ENCODE data around the gene FLVCR2. TPM values are rescaled to one million over a fixed set of nuclear protein-coding genes. Genes with fewer than 3 reads are reported as not detected.

Gene FLVCR2
- total and polyA plus RNA-seq, 2 of the 13 experiments (the other 11 are each of a cell fraction or from before 2014, with no cell fraction given): 9.9 to 10.5 TPM

DNA sequence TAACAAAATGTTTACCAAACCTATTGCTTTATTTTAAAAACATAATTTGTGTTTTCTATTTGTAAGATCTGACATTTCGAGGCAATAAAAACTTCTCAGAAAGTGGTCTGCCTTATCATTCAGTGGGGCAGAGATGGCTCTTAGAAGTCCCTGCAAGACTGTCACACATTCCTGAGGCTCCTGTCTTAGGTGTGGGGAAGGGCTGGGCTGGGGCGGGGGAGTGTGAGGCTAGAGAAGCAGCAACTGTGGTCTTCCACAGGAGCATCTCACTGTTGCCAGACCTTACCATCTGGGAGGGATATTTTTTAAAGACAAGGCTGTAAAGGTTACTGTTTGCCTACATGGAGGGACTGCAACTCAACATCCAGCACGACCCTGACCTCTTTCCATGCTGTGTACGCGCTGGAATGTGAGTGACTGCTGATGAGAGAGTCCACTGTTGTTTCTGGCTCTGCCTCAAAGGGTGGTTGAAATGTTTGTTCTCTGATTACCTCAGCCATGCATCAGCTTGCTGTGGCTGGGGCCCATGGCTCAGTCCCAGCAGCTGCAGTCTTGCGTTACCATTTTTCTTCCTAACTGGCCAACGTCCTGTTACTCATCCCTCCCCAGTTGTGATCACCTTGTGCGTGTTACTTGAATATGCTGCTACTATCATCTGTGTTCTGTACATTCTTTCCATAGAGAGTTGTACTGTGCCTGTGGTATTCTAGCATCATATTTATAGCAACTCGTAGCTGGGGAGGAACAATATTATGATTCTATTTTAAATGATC, 69.8 kb downstream of the FLVCR2 start (continued):
- TF ChIP-seq ZBTB20 (CRISPR knock-in tag; IDR thresholded peaks at IDR 0.05; ENCODE audit: borderline replicate concordance, low read depth): peak; percentile 81
- peak; percentile 58; the same call in 1 of the 2 replicates for TF ChIP-seq HIVEP1 (CRISPR knock-in tag; IDR thresholded peaks at IDR 0.05)
- TF ChIP-seq, protein P1, sequence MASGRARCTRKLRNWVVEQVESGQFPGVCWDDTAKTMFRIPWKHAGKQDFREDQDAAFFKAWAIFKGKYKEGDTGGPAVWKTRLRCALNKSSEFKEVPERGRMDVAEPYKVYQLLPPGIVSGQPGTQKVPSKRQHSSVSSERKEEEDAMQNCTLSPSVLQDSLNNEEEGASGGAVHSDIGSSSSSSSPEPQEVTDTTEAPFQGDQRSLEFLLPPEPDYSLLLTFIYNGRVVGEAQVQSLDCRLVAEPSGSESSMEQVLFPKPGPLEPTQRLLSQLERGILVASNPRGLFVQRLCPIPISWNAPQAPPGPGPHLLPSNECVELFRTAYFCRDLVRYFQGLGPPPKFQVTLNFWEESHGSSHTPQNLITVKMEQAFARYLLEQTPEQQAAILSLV (CRISPR knock-in tag; IDR thresholded peaks at IDR 0.05; ENCODE audit: borderline replicate concordance): peak; percentile 57
- no peak for TF ChIP-seq HMGA1 (CRISPR knock-in tag; conservative IDR thresholded peaks at IDR 0.05)
- TF ChIP-seq ZMAT3 (CRISPR knock-in tag; conservative IDR thresholded peaks at IDR 0.05): no peak; the same call in 1 of the 2 replicates
- TF ChIP-seq POLR2A (IDR thresholded peaks at IDR 0.05; ENCODE audit: insufficient read depth in 1 of 2, low read depth in 2 of 2, low read length in 2 of 2): peak; percentile 53 to 62
- TF ChIP-seq AGO1 (IDR thresholded peaks at IDR 0.05; ENCODE audit: low read depth, low read length, poor library complexity, severe bottlenecking): no peak
- TF ChIP-seq HOXA5 (CRISPR knock-in tag; IDR thresholded peaks at IDR 0.05): no peak; the same call in 1 of the 2 replicates
- TF ChIP-seq FOXA1 (IDR thresholded peaks at IDR 0.05): peak; percentile 76
- peak; percentile 98 for TF ChIP-seq FOXA1 (CRISPR knock-in tag; IDR thresholded peaks at IDR 0.05)
- TF ChIP-seq ZNF317 (CRISPR knock-in tag; IDR thresholded peaks at IDR 0.05): peak; percentile 68; the same call in 1 of the 2 replicates
- TF ChIP-seq, protein P2, sequence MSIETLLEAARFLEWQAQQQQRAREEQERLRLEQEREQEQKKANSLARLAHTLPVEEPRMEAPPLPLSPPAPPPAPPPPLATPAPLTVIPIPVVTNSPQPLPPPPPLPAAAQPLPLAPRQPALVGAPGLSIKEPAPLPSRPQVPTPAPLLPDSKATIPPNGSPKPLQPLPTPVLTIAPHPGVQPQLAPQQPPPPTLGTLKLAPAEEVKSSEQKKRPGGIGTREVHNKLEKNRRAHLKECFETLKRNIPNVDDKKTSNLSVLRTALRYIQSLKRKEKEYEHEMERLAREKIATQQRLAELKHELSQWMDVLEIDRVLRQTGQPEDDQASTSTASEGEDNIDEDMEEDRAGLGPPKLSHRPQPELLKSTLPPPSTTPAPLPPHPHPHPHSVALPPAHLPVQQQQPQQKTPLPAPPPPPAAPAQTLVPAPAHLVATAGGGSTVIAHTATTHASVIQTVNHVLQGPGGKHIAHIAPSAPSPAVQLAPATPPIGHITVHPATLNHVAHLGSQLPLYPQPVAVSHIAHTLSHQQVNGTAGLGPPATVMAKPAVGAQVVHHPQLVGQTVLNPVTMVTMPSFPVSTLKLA (IDR thresholded peaks at IDR 0.05): peak; percentile 61
- peak; percentile 94 for TF ChIP-seq KLF11 (CRISPR knock-in tag; IDR thresholded peaks at IDR 0.05)
- TF ChIP-seq, protein P3, sequence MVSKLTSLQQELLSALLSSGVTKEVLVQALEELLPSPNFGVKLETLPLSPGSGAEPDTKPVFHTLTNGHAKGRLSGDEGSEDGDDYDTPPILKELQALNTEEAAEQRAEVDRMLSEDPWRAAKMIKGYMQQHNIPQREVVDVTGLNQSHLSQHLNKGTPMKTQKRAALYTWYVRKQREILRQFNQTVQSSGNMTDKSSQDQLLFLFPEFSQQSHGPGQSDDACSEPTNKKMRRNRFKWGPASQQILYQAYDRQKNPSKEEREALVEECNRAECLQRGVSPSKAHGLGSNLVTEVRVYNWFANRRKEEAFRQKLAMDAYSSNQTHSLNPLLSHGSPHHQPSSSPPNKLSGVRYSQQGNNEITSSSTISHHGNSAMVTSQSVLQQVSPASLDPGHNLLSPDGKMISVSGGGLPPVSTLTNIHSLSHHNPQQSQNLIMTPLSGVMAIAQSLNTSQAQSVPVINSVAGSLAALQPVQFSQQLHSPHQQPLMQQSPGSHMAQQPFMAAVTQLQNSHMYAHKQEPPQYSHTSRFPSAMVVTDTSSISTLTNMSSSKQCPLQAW (CRISPR knock-in tag; IDR thresholded peaks at IDR 0.05): peak; percentile 94
- TF ChIP-seq, protein P4, sequence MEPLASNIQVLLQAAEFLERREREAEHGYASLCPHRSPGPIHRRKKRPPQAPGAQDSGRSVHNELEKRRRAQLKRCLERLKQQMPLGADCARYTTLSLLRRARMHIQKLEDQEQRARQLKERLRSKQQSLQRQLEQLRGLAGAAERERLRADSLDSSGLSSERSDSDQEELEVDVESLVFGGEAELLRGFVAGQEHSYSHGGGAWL (CRISPR knock-in tag; IDR thresholded peaks at IDR 0.05): peak; percentile 52; the same call in 1 of the 2 replicates
- TF ChIP-seq ZFX (CRISPR knock-in tag; IDR thresholded peaks at IDR 0.05; ENCODE audit: low read depth): peak; percentile 29; the same call in 1 of the 2 replicates
- no peak for TF ChIP-seq ZNF660 (CRISPR knock-in tag; IDR thresholded peaks at IDR 0.05; ENCODE audit: borderline replicate concordance, low read depth)
- TF ChIP-seq CCAR2 (optimal IDR thresholded peaks at IDR 0.05; ENCODE audit: low read depth, low read length): no peak
- TF ChIP-seq ZBTB21 (CRISPR knock-in tag; IDR thresholded peaks at IDR 0.05): peak; percentile 84
- TF ChIP-seq NCOA5 (CRISPR knock-in tag; IDR thresholded peaks at IDR 0.05): no peak
- TF ChIP-seq ASH2L (IDR thresholded peaks at IDR 0.05; ENCODE audit: insufficient read length, low read depth, low read length): peak; percentile 73
- TF ChIP-seq KLF9 (CRISPR knock-in tag; IDR thresholded peaks at IDR 0.05; ENCODE audit: low read depth): 0 out of 2 replicates have a peak, but pooled peaks have one; percentile 65
- TF ChIP-seq POGZ (CRISPR knock-in tag; IDR thresholded peaks at IDR 0.05): peak; percentile 87
- peak; percentile 78 for TF ChIP-seq ZNF121 (CRISPR knock-in tag; IDR thresholded peaks at IDR 0.05)
- no peak for TF ChIP-seq ZNF773 (CRISPR knock-in tag; IDR thresholded peaks at IDR 0.05; ENCODE audit: borderline replicate concordance)
- no peak for TF ChIP-seq STAT5B (CRISPR knock-in tag; IDR thresholded peaks at IDR 0.05)
- TF ChIP-seq NBN (conservative IDR thresholded peaks at IDR 0.05): no peak
- TF ChIP-seq SRY (CRISPR knock-in tag; IDR thresholded peaks at IDR 0.05): peak; percentile 35; the same call in 1 of the 2 replicates

Measured in HepG2 (cell line).